ENCODE results near the gene CRISPLD2.

The CRISPLD2 gene

GRCh38 chr16:84819644-84820304, at the start of gene CRISPLD2:
Gene CRISPLD2 (plus strand): TSS chr16:84819985. CDS start chr16:84838496, 18,511 bp downstream.
- DNase-seq (ENCODE audit: low read depth) = peak; percentile 71

GRCh38 chr16:84773312-84773711, 46.5 kb upstream of the CRISPLD2 start:
- DNase-seq (ENCODE audit: low read depth) = no peak

GRCh38 chr16:84774810-84775209, 45.0 kb upstream of the CRISPLD2 start:
- no peak for DNase-seq (ENCODE audit: low read depth)

GRCh38 chr16:84775262-84775810, 44.4 kb upstream of the CRISPLD2 start:
- no peak for DNase-seq (ENCODE audit: low read depth)

GRCh38 chr16:84777435-84777834, 42.4 kb upstream of the CRISPLD2 start:
- no peak for DNase-seq (ENCODE audit: low read depth)

GRCh38 chr16:84778720-84779119, 41.1 kb upstream of the CRISPLD2 start:
- DNase-seq (ENCODE audit: low read depth) = no peak

- no peak for DNase-seq (ENCODE audit: low read depth)
Observed at GRCh38 chr16:84780063-84780462, 39.7 kb upstream of the CRISPLD2 start.

GRCh38 chr16:84780544-84781376, 39.0 kb upstream of the CRISPLD2 start:
- no peak for DNase-seq (ENCODE audit: low read depth)

GRCh38 chr16:84782846-84783245, 36.9 kb upstream of the CRISPLD2 start:
- no peak for DNase-seq (ENCODE audit: low read depth)

GRCh38 chr16:84785843-84786581, 33.8 kb upstream of the CRISPLD2 start:
- no peak for DNase-seq (ENCODE audit: low read depth)

- DNase-seq (ENCODE audit: low read depth) = no peak
Observed at GRCh38 chr16:84786605-84787262, 33.1 kb upstream of the CRISPLD2 start.

GRCh38 chr16:84787263-84787622, 32.5 kb upstream of the CRISPLD2 start:
- no peak for DNase-seq (ENCODE audit: low read depth)

- no peak for DNase-seq (ENCODE audit: low read depth)
Observed at GRCh38 chr16:84788920-84789391, 30.8 kb upstream of the CRISPLD2 start.

GRCh38 chr16:84789431-84789830, 30.4 kb upstream of the CRISPLD2 start:
- no peak for DNase-seq (ENCODE audit: low read depth)

- DNase-seq (ENCODE audit: low read depth) = no peak
Observed at GRCh38 chr16:84790301-84790700, 29.5 kb upstream of the CRISPLD2 start.

- DNase-seq (ENCODE audit: low read depth) = no peak
Observed at GRCh38 chr16:84791088-84791487, 28.7 kb upstream of the CRISPLD2 start.

GRCh38 chr16:84791501-84791900, 28.3 kb upstream of the CRISPLD2 start:
- no peak for DNase-seq (ENCODE audit: low read depth)

GRCh38 chr16:84794186-84794585, 25.6 kb upstream of the CRISPLD2 start:
- DNase-seq (ENCODE audit: low read depth) = no peak

GRCh38 chr16:84794626-84795025, 25.2 kb upstream of the CRISPLD2 start:
- DNase-seq (ENCODE audit: low read depth) = no peak

GRCh38 chr16:84795329-84796053, 24.3 kb upstream of the CRISPLD2 start:
- no peak for DNase-seq (ENCODE audit: low read depth)
